ENCODE measurements around the gene KCNQ2.

DNA sequence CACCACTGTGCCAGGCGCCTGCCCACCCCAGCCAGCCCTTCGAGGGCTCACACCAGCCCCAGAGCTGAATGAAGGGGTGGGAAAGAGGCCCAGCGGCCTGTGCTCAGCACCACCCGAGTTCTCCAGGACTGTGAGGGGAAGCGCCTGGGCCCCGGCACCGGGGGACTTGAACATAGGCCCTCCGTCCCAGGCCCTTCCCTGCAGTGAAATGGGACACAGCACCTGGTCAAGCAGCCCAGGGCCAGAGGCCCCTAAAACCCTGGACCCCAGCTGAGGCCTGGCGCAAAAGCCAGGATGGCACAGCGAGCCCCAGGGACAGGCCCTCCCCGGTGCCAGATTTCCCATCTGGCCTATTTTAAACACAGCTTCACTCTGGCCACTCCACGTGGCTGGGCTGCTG is 4.0 kb downstream of the KCNQ2 start:
- TF ChIP-seq, protein P1, sequence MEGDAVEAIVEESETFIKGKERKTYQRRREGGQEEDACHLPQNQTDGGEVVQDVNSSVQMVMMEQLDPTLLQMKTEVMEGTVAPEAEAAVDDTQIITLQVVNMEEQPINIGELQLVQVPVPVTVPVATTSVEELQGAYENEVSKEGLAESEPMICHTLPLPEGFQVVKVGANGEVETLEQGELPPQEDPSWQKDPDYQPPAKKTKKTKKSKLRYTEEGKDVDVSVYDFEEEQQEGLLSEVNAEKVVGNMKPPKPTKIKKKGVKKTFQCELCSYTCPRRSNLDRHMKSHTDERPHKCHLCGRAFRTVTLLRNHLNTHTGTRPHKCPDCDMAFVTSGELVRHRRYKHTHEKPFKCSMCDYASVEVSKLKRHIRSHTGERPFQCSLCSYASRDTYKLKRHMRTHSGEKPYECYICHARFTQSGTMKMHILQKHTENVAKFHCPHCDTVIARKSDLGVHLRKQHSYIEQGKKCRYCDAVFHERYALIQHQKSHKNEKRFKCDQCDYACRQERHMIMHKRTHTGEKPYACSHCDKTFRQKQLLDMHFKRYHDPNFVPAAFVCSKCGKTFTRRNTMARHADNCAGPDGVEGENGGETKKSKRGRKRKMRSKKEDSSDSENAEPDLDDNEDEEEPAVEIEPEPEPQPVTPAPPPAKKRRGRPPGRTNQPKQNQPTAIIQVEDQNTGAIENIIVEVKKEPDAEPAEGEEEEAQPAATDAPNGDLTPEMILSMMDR (IDR thresholded peaks at IDR 0.05; ENCODE audit: low read depth, low read length) = no peak
- TF ChIP-seq EZH2phosphoT487 (IDR thresholded peaks at IDR 0.05; ENCODE audit: low read depth) = no peak

Data from OCI-LY3 (cell line).